ENCODE data around the gene TBXA2R.
"Not testable (repeated sequence)": the region's sequence is repeated elsewhere in the genome, so short reads cannot be mapped to it uniquely, and the experiment has no call there.

Gene TBXA2R

DNA sequence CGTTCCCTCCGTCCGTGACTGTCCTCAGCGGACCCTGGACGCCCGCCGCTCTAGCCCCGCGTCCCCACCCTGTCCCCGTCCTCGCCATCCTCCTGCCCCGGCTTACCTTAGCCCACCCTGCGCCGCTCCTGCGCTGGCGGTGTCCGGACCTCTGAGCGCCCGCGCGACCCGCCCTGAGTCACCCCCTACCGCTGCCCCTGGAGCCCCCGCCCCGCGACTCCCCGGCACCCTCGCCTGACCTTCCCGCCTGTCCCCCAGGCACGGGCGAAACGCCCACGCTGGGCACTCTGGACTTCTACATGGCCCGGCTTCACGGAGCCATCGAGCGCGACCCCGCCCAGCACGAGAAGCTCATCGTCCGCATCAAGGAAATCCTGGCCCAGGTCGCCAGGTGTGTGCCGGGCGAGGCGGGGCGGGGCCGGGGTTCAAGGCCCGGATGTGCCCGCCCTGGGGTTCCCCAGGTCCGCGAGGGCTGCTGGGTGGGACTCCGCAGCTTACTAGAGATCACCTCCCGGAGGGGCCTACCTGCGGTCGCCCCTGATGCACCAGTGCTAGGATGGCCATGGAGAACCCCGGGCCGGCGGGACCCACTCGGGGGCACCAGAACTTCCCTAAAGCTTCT is 28.8 kb downstream of the TBXA2R start:
- DNase-seq (ENCODE audit: low read depth, low spot score): no peak

DNA sequence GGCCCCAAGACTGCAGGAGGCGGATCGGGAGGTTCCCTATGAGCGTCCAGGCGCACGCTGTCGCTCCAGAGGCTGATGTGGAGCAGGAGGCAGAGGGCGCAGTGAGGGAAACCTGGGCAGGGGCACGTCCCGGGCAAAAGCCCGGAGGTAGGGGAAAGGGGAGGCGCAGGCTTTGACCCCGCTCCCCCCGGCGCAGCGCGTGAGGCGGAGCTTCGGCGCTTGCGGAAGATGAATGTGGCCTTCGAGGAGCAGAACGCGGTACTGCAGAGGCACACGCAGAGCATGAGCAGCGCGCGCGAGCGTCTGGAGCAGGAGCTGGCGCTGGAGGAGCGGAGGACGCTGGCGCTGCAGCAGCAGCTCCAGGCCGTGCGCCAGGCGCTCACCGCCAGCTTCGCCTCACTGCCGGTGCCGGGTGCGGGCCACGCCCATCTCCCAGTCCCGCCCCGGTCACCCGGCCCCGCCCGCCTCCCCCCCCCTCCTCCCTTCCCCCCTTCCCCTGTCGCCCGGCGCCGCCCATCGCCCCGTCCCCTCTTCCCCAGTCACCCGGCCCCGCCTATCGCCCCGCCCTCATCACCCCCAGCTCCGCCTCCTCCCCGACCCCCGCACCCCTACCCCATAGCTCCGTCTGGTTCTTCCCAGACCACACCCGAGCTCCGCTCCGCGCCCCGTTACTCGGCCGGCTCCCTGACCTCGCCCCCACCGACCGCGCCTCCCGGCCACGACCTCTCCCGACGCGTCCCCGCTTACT is 29.8 kb downstream of the TBXA2R start:
- DNase-seq (ENCODE audit: low read depth, low spot score): no peak

DNA sequence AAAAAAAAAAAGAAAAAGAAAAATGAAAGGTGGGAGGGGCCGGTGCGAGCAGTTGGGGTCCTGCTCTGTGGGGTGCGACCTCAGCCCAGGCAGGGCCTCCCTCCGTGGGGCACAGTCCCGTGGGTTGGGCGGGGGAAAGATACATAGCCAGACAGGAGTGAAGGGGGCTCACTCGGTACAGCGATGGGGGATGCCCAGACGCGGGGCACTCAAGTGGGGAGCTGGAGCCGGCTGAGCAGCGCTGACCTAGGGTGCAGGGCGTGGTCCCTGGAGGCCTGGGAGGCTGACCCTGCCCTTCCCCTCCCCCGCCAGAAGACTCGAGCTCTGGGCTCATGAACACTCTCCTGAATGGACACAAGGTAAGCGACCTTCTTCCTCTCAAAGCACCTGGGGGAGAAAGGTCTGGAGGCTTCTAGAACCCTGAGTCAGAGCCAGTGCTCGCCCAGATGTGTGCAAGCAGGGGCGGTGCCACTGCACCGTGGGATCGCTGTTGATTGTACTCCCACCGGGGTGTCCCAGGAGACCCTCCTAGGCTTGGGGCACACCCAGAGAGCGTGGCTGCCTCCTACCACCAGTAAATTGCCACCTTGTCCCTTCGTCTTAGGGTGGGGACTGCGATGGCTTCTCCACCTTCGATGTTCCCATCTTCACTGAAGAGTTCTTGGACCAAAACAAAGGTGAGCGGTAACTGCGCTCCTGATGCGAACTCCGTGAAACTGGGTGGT is 30.6 kb downstream of the TBXA2R start:
- DNase-seq (ENCODE audit: low read depth, low spot score): no peak

DNA sequence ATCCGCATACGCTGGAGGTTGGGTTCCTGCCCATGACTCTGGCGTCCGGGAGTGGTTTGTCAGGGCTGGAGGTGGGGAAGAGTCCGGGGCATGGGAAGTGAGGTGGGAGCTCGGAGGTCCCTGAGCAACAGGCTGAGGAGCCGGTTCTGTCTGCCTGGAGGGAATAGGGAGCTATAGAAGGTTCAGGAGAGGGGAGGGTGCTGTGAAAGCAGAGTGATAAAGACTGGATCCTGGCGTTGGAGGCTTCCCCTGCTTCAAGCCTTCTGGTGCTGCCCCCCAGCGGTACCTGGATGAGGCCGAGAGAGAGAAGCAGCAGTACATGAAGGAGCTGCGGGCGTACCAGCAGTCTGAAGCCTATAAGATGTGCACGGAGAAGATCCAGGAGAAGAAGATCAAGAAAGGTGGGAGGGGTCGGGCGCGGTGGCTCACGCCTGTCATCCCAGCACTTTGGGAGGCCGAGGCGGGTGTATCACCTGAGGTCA is 31.4 kb downstream of the TBXA2R start:
- no peak for DNase-seq (ENCODE audit: low read depth, low spot score)

DNA sequence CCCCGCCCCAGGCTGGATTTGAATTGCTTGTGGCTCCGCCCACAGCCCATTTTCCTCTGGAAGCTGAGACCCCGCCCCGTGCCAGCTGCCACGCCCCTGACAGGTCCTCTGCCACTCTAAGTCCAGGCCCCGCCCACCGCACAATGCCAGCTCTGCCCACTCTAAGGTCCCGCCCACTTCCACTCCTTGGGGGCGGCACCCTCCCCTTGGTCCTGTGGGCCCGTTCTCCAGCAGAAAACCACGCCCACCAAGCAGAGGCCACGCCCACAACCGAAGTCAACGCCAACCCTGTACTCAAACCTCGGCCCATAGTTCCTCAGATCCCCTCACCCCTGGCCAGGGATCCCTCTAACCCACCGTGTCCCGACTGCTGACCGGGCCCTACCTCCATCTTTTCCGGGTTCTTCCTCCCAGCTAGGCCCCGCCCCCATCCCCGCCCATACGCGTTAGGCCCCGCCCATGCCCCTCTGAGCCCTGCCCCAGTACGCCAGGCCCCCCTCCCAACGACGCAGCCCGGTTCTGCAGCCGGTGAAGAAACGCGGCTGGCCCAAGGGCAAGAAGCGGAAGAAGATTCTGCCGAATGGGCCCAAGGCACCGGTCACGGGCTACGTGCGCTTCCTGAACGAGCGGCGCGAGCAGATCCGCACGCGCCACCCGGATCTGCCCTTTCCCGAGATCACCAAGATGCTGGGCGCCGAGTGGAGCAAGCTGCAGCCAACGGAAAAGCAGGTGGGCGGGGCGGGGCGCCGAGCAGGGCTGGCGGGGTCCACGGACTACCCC is 32.6 kb downstream of the TBXA2R start:
- DNase-seq (ENCODE audit: low read depth, low spot score): peak; percentile 59

DNA sequence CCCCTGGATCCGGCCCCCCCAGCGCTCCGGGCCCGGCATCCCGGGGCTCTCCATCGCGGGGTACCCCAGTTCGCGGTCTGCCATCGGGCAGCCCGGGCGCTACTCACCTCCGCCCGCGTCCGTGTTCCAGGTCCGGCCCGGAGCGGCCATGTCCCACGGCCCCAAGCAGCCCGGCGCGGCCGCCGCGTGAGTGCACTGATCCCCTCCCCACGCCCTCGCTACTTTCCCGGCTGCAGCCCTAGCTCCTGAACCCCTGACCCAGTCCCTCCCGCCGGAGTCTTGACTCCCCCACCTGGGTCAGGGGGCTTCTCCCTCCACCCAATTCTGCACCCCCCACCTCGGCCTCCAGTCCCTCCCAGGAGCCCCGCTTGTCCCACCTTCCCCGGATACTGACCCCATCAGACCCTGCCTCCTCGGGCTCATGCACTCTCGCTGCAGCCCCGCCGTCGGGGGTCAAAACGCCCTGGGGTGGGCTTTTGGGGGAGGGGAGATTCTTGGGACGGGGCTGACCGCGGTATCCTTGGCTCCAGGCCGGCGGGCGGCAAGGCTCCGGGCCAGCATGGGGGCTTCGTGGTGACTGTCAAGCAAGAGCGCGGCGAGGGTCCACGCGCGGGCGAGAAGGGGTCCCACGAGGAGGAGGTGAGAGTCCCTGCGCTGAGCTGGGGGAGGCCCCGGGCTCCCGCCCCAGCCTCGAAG is 33.4 kb downstream of the TBXA2R start:
- DNase-seq (ENCODE audit: low read depth, low spot score): no peak

DNA sequence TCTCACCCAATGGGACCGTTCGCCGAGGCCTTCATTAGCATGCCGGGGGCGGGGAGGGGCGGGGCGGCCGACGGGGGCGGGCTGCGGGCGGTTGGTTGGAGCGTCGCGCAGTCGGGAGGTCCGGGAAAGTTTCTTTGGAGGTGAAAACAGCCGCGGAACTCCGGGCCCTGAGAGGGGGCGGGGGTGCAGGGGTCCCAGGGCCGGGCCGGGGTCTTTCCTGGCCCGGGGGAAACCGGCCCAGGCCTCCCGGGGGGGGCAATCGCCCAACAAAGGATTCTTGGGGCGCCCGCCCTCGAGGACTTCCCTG is 33.9 kb downstream of the TBXA2R start, which contains the start of gene HMG20B:
Gene HMG20B (plus strand): TSS at position 90 of the 307 bp plus-strand sequence. CDS start 366 bp downstream, outside the sequence.
- no peak for DNase-seq (ENCODE audit: low read depth, low spot score)

DNA sequence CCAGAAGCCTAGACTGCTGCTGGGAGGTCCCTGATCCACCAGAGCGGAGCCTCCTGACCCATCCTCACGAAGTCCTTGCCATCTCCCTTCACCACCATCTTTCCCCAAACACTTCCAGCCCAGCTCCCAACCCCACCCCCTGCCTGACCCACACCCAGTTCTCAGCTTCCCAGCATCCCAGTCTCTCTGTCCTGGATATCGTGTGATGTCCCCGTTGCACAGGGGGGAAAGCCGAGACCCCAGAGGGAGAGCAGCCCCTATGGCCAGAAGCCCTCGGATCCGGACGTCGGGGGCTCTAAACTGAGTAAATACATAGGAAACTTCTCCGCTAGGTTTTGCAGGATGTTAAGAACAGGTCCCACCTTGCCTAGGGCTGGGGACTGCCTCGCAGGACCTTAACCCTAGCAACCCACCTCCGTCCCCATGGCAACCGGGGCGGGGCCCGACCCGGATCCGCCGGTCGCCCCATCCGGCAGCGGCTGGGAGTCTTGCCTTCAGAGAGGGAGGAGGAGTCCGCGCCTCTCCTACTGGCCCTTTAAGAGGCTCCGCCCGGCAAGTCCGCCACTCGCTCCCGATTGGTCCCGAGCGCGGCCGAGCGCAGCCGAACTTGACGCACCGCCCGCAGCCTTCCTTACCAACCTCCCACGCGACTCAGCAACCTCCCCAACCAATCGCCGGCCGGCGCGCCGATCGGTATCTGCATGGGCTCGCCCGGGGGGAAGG is 34.4 kb downstream of the TBXA2R start:
- peak; percentile 99 for DNase-seq (ENCODE audit: low read depth, low spot score)

DNA sequence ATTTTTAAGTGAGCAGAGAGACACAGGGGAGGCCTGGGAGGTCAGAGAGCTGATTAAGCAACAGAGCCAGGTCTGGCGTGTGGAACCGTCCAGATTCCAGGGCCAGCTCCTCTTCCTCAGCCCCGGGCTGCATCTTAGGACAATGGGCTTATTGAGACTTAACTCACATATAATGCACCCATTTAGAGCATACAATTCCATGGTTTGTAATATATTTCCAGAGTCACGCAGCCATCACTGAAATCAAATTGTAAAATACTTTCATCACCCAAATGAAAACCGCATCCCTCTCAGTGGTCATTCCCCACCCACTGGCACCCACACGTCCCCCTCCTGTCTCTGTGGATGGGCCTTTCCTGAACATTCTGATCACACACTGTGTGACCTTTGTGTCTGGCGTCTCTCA is 36.1 kb downstream of the TBXA2R start:
- no peak for DNase-seq (ENCODE audit: low read depth, low spot score)

DNA sequence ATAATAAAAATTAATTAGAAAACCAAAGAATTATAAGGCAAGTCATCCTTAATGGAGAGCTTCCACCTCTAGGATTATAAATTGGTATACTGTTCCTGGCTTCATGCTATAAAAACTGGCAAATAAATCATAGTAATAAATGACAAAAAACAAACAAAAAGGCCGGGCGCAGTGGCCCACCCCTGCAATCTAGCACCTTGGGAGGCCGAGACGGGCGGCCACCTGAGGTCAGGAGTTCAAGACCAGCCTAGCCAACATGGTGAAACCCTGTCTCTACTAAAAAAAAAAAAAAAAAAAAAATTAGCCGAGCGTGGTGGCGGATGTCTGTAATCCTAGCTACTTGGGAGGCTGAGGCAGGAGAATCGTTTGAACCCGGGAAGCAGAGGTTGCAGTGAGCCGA is 36.6 kb downstream of the TBXA2R start:
- DNase-seq (ENCODE audit: low read depth, low spot score): not testable (repeated sequence)

DNA sequence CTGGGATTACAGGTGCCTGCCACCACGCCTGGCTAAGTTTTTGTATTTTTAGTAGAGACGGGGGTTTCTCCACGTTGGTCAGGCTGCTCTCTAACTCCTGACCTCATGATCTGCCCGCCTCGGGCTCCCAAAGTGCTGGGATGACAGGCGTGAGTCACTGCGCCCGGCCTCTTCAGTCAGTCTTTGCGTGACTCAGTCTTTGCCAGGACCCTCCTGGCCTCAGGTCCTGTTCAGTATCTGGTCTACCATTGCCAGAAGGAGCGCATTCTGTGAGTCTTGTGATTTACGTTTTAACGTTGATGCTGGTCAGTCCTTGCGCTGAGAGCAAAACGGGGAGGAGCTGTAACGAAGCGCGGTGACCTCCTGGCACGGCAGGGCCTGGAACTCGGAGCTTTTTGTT is 41.5 kb downstream of the TBXA2R start:
- DNase-seq (ENCODE audit: low read depth, low spot score): no peak

DNA sequence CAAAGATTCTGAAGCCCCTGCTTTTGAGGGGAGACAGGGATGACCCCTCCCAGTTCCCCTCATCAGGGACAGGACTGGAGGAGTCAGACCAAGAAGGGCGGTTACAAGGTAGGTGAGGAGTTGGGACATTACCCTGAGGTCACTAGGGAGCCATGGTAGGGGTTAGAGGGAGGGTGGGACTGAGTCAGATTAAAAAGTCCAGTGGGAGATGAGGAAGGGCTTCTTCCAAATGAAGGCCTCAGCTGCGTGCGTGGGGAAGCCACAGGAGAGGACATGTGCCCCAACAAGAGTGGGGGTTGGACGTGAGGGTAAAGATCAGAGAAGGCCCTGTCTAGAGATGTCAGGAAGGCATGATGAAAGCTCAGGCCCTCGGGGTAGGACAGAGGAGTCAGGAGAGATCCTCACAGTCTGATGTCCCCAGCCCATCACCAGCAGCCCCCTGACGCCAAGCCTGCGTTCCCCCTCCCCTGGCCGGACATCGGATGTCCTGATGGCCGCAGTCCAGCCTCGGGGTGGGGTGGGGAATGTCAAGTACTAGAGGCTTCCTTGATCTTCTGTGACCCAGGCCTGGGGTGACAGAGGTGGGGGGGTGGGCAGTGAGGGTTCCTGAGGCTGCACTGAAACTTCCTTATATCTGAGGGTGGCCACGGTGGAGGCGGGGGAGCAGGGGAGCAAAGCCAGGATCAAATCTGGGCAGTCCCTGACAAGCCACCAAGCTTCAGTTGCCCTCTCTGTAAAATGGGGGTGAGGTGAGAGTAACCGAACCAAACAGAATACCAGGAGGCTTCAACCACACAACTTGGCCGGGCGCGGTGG is 42.8 kb downstream of the TBXA2R start:
- DNase-seq (ENCODE audit: low read depth, low spot score): no peak

DNA sequence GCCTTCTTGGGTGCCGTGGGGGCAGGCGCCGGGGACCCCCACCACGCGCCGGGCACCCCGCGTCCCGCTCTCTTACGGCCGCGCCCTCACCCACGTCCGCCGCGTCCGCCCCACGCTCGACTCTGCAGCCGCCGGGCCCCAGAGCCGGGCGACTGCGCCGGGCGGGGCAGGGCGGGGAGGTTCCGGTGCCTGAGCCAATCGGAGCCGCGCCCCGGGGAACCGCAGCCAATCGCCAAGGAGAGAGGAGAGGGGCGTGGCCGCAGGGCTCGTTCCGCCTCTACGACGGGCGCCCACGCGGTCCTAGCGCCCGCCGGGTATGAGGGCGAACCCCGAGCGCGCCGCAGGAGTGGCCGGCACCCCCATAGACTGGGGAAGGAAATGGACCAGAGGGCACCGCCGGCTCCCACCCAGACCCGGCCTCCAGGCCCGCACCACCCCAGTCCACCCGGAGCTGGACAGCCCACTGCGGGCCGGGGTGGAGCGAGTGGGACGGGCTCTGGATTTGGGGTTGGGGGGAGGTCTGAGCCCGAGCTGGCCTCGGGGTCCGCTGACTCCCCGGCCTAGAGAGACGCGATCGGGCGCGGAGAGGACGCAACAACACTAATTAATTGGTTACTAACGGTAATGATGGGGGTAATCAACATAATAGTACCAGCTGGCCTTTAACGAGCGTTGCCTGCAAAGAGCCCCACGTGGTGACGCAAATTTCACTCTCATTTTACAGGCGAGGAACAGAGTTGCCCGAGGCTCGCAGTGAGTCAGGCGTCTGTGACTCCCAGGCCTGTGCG is 49.0 kb downstream of the TBXA2R start, which contains the start of gene MFSD12:
Gene MFSD12 (minus strand): TSS at position 126 of the 788 bp plus-strand sequence. CDS start 183 bp downstream, outside the sequence.
- peak; percentile 89 for DNase-seq (ENCODE audit: low read depth, low spot score)

DNA sequence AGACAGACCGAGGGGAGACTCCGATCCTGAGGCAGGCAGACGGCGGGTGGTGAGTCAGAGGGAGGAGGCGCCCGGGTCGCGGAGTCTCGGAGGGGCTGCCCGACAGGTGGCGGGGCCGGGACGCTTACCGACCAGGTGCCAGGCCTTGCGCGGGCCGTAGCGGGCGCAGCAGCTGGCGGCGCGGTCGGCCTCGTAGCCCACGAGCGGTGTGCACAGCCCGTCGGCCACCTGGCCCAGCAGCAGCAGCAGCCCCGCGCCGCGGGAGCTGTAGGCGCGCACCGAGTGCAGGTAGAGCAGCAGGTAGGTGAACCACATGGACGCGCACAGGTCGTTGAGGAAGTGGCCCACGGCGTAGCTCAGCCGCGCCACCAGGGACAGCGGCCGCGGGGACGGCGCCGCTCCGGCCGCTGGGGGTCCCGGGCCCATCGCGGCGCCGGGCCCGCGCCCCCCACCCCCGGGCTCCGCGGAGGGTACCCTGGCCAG is 49.7 kb downstream of the TBXA2R start:
- peak; percentile 30 for DNase-seq (ENCODE audit: low read depth, low spot score)

DNA sequence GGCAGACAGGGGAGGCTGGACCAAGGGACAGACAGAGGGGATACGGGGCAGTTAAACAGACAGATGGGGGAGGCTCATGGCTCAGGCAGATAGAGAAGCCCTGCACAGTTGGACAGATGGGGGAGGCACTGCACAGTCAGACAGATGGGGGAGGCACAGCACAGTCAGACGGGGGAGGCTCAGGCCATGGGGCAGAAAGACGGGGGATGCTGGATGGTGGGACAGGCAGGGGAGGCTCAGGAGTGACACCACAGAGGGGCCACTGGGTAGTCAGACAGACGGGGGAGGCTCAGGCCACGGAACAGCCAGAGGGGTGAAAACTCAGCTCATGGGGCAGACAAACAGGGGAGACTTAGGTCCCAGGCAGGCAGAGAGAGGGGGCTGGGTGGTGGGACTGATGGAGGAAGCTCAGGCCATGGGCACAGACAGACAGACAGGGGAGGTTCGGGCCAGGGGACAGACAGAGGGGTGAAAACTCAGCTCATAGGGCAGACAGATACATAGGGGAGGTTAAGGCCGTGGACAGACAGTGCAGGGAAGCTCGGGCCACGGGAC is 50.2 kb downstream of the TBXA2R start:
- DNase-seq (ENCODE audit: low read depth, low spot score): no peak

DNA sequence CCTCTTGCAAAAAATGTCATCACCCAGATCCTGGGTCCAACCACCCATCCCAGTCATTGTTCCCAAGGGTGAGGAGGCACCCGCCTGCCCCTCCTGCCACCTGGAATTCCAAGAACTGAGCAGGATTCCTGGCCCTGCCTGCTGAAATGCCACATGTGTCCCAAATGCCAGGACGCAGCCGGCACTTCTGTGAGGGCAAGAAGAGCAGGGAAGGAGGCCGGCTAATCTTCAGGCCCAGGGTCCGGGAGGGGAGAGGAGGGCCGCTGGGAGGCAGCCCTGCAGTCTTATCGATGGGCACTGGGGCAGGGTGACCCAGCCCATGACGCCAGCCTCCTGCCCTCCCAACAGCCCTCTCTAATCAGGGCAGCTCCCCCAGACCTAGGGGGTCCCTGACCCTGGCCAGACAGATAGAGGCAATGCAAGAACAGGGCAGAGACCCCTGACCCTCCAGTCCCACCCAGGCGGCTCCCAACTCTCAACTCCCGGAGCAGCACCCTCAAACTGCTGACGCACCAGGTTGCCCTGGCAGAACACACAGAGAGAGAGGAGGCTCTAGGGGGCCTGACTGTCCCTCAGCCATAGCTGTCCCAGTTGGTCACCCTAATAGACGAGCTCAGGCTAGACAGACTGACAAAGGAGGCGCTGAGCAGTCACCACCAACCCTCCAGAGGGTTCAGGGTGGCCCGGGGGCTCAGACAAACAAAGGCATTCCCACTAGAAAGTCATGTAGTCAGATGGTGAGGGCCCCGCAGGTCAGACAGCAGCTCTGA is 50.8 kb downstream of the TBXA2R start:
- DNase-seq (ENCODE audit: low read depth, low spot score): no peak

DNA sequence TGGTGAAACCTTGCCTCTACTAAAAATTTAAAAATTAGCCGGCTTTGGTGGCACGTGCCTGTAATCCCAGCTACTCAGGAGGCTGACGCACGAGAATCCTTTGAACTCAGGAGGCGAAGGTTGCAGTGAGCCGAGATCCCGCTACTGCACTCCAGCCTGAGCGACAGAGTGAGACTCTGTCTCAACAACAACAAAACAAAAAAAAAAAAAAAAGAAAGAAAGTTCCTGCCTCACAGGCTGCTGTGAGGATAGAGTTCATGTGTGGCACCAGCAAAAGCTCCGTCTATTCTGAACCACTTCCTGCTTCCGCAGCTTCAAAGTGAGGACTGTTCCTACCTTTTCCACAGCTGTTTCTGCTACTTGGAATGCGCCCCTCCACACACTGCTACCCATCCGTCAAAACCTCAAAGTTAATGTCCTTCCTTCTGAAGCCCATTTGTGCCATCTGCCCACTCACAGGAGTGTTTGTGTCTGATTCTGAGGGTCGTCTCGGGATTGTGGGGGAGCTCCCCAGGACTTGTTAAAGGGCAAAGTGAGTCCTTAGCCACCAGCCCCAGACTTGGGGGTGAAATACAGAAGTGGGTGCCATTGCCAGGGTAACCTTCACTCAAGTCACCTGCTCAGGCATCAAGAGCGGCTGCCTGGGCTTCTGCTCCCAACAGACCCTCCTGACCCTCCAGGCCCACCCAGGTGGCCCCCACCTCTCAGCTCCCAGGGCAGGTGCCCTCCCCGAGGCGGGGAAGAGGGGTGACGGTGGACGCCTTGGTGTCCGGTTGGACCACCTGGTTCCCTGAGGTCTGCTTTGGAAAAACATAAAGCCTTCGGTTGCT is 52.2 kb downstream of the TBXA2R start:
- no peak for DNase-seq (ENCODE audit: low read depth, low spot score)
